Psoas muscle (tissue), 8 donors: ENCODE results near the gene PLEKHA4. TPM values are rescaled to one million over a fixed set of nuclear protein-coding genes. Genes with fewer than 3 reads are reported as not detected.

Experiments used
- ATAC-seq, 4 donors: fragments of 200-7000 bp; cut with Tn5 transposase; one replicate each; pipeline ENCODE4 v1.9.1; 2020; ENCODE audit warnings: moderate library complexity in 3 of 4, mild to moderate bottlenecking in 2 of 4
- DNase-seq, 2 donors: peaks; one replicate each; pipeline ENCODE4 v3.0.0-alpha.2; 2020
- H3K27ac ChIP-seq: fragments of 200-600 bp; one replicate; pipeline ENCODE4 v1.8.0; 2022
- H3K27me3 ChIP-seq, 3 donors: fragments of 200-600 bp in 1 of 3; one replicate each; pipeline versions ENCODE4 v1.6.1 to v1.8.0; 2013 to 2022; ENCODE audit warnings: low read length in 2 of 3, mild to moderate bottlenecking in 2 of 3, moderate library complexity in 1 of 3; ENCODE audit not compliant: insufficient read depth in 3 of 3
- H3K36me3 ChIP-seq, 2 donors: fragments of 200-600 bp in 1 of 2; one replicate each; pipeline versions ENCODE4 v1.6.1 to v1.8.0; 2013 to 2022; ENCODE audit warnings: low read depth in 1 of 2, mild to moderate bottlenecking in 1 of 2, moderate library complexity in 1 of 2; ENCODE audit not compliant: insufficient read depth in 1 of 2
- H3K4me1 ChIP-seq: fragments of 200-600 bp; one replicate; pipeline ENCODE4 v1.8.0; 2022
- H3K4me3 ChIP-seq: fragments of 200-600 bp; one replicate; pipeline ENCODE4 v1.8.0; 2022; ENCODE audit warnings: mild to moderate bottlenecking
- H3K9me3 ChIP-seq: fragments of 200-600 bp; one replicate; pipeline ENCODE4 v1.8.0; 2022
- CTCF ChIP-seq: fragments of 200-600 bp; IDR thresholded peaks from one replicate; pipeline ENCODE4 v1.8.0; 2022; ENCODE audit warnings: antibody characterized with exemption
- WGBS, 3 donors: extraction: QIAGEN DNeasy Blood & Tissue Kit; methylation state at CpG; one replicate each; pipeline versions ENCODE4 v1.1.6 to v1.1.7; 2013; 5-methylcytosine and 5-hydroxymethylcytosine counted together
- intact Hi-C, 2 donors: fragments of 100-400 bp; cut with DNase I; formaldehyde crosslinking; loops; one replicate each; pipeline versions ENCODE4 v1.11.0 to v1.14.2; 2022
- polyA plus RNA-seq, 3 donors: library from polyadenylated mRNA; stranded (reverse); fragments of 200-250 nt; gene quantifications; one replicate each; pipeline ENCODE4 v1.2.3, GENCODE V29; 2013
- total RNA-seq, 4 donors: library from RNA; stranded (reverse); fragmentation: NEBNext Ultra II Directional in 2 of 4; extraction: Animal tissue kit (Norgen Biotek cat#: 25700) in 2 of 4; gene quantifications; one replicate each; pipeline versions ENCODE4 v1.2.1 to v1.2.4, GENCODE V29; 2021 to 2023
- donor health status: healthy with polysubstance abuse.
- donor health status: DM: no; HTN: no; CAD: no; lungs with moderate emphysema.
- donor health status: Bipolar disorder and iron deficiency.
- donor health status: healthy.
- donor health status: DM: yes; HTN: yes; CAD: no.
- donor health status: DM: no; HTN: no; CAD: no.
- donor health status: DM: no; HTN: no; CAD: no.
- donor health status: DM: yes; HTN: yes; CAD: no.

Gene PLEKHA4
- total and polyA plus RNA-seq, 7 donors = 9.4 to 30.0 (median 14.9) TPM

- no peak for TF ChIP-seq CTCF
- H3K9me3 ChIP-seq = no peaks in the 10 kb centered on the region
- 86 to 95% (median 89%) methylated on average over 15 of the region's 15 CpGs for WGBS, 3 donors
- no peak for DNase-seq
- H3K4me3 ChIP-seq = no peak overlapping the region
- H3K27me3 ChIP-seq = no peaks in the 10 kb centered on the region
- peaks cover 2 to 23% of the 10 kb centered on the region in 2 donors for H3K36me3 ChIP-seq
- H3K27ac ChIP-seq = no peak overlapping the region
- ATAC-seq = no peak
- intact Hi-C loops = no loop called here
- H3K4me1 ChIP-seq = peaks cover 8% of the 10 kb centered on the region
Measured at GRCh38 chr19:48805452-48805851, 63.0 kb downstream of the PLEKHA4 start.

- no peak for TF ChIP-seq CTCF
- DNase-seq (no peak), ATAC-seq (no peak)
- Histone ChIP-seq H3K27me3 (no peaks in the 10 kb centered on the region), H3K27ac (no peak overlapping the region), H3K36me3 (peaks cover 2 to 27% of the 10 kb centered on the region in 2 donors), H3K4me3 (no peak overlapping the region), H3K4me1 (peaks cover 4% of the 10 kb centered on the region), H3K9me3 (no peaks in the 10 kb centered on the region)
- WGBS, 3 donors = 75 to 84% (median 81%) methylated on average over 8 of the region's 8 CpGs
- intact Hi-C loops = no loop called here
Measured at GRCh38 chr19:48804496-48804895, 63.9 kb downstream of the PLEKHA4 start.

GRCh38 chr19:48802623-48803022, 65.8 kb downstream of the PLEKHA4 start:
- 90 to 95% (median 93%) methylated on average over 2 of the region's 2 CpGs for WGBS, 3 donors
- intact Hi-C loops = no loop called here
- ATAC-seq = no peak

GRCh38 chr19:48799358-48800300, 68.8 kb downstream of the PLEKHA4 start:
- H3K27me3 ChIP-seq = no peaks in the 10 kb centered on the region
- TF ChIP-seq CTCF = no peak
- H3K36me3 ChIP-seq = peaks cover 0 to 33% of the 10 kb centered on the region in 2 donors
- DNase-seq (no peak), ATAC-seq (no peak)
- H3K27ac ChIP-seq = no peak overlapping the region
- H3K9me3 ChIP-seq = no peaks in the 10 kb centered on the region
- intact Hi-C loops = no loop called here
- H3K4me3 ChIP-seq = no peak overlapping the region
- peaks cover 7% of the 10 kb centered on the region for H3K4me1 ChIP-seq
- WGBS, 3 donors = 90 to 92% (median 91%) methylated on average over 37 to 44 of the region's 44 CpGs

More at GRCh38 chr19:48802623-48803022, 65.8 kb downstream of the PLEKHA4 start:
- H3K4me3 ChIP-seq = no peak overlapping the region
- H3K27me3 ChIP-seq = no peaks in the 10 kb centered on the region
- H3K36me3 ChIP-seq = peaks cover 2 to 40% of the 10 kb centered on the region in 2 donors
- H3K27ac ChIP-seq = no peak overlapping the region
- DNase-seq = no peak
- TF ChIP-seq CTCF = no peak
- no peaks in the 10 kb centered on the region for H3K9me3 ChIP-seq
- peaks cover 4% of the 10 kb centered on the region for H3K4me1 ChIP-seq
